GM19397 (cell line): ENCODE results near the gene LRRC7.
A peak's percentile ranks its signal among the peaks of the same experiment; 100 is the strongest.
"Not testable (repeated sequence)": the region's sequence is repeated elsewhere in the genome, so short reads cannot be mapped to it uniquely, and the experiment has no call there.

Experiments
- ATAC-seq: cut with Tn5 transposase; IDR thresholded peaks from one replicate; pipeline ENCODE4 v1.9.1; 2021; ENCODE audit warnings: mild to moderate bottlenecking, moderate library complexity; ENCODE audit not compliant: unreplicated experiment

LRRC7 gene

GRCh38 chr1:70033266-70033873 is 465.6 kb downstream of the LRRC7 start:
- ATAC-seq = peak; percentile 76

- ATAC-seq = no peak
These were observed 466.2 kb downstream of the LRRC7 start for GRCh38 chr1:70033936-70034335.

GRCh38 chr1:70034403-70034802 is 466.7 kb downstream of the LRRC7 start:
- no peak for ATAC-seq

- ATAC-seq = no peak
These were observed 470.3 kb downstream of the LRRC7 start for GRCh38 chr1:70038025-70038424.

- ATAC-seq = no peak
These were observed 471.8 kb downstream of the LRRC7 start for GRCh38 chr1:70039485-70039884.

GRCh38 chr1:70041317-70042045 is 473.8 kb downstream of the LRRC7 start:
- ATAC-seq = no peak

GRCh38 chr1:70042090-70042731 is 474.5 kb downstream of the LRRC7 start:
- ATAC-seq = no peak

GRCh38 chr1:70043804-70044203 is 476.1 kb downstream of the LRRC7 start:
- ATAC-seq = no peak

- no peak for ATAC-seq
These were observed 477.1 kb downstream of the LRRC7 start for GRCh38 chr1:70044832-70045231.

GRCh38 chr1:70045581-70045980 is 477.9 kb downstream of the LRRC7 start:
- not testable (repeated sequence) for ATAC-seq

- ATAC-seq = no peak
These were observed 480.8 kb downstream of the LRRC7 start for GRCh38 chr1:70048336-70049094.

GRCh38 chr1:70051926-70052325 is 484.2 kb downstream of the LRRC7 start:
- no peak for ATAC-seq

- no peak for ATAC-seq
These were observed 489.8 kb downstream of the LRRC7 start for GRCh38 chr1:70057500-70057899.

GRCh38 chr1:70061231-70061630 is 493.5 kb downstream of the LRRC7 start:
- no peak for ATAC-seq

- no peak for ATAC-seq
These were observed 496.1 kb downstream of the LRRC7 start for GRCh38 chr1:70063861-70064260.

- no peak for ATAC-seq
These were observed 499.0 kb downstream of the LRRC7 start for GRCh38 chr1:70066711-70067110.

GRCh38 chr1:70071601-70072000 is 503.9 kb downstream of the LRRC7 start:
- ATAC-seq = no peak

GRCh38 chr1:70072231-70072751 is 504.6 kb downstream of the LRRC7 start:
- ATAC-seq = no peak

GRCh38 chr1:70075761-70076160 is 508.0 kb downstream of the LRRC7 start:
- no peak for ATAC-seq

- ATAC-seq = no peak
These were observed 509.3 kb downstream of the LRRC7 start for GRCh38 chr1:70077066-70077465.

- ATAC-seq = no peak
These were observed 511.8 kb downstream of the LRRC7 start for GRCh38 chr1:70079546-70079945.
